T-helper 17 cell (primary cell): ENCODE data around the gene ATOH1. TPM values are rescaled to one million over a fixed set of nuclear protein-coding genes. Genes with fewer than 3 reads are reported as not detected.

Experiments
- ATAC-seq: fragments of 150-1000 bp; cut with Tn5 transposase; 2 replicates; pipeline ENCODE4 v1.10.0; 2021; ENCODE audit warnings: mild to moderate bottlenecking, moderate library complexity
- DNase-seq, 3 donors: peaks; one replicate each; pipeline versions ENCODE4 v3.0.0 to v3.0.0-alpha.2; 2020 to 2021
- H3K9me3 ChIP-seq: one replicate; pipeline ENCODE4 v1.7.0; 2013; ENCODE audit warnings: low read length, mild to moderate bottlenecking; ENCODE audit not compliant: control insufficient read depth, poor library complexity, severe bottlenecking
- H3K27ac Mint-ChIP-seq: one replicate; pipeline ENCODE4 v1.8.0; 2022; ENCODE audit warnings: mild to moderate bottlenecking, moderate library complexity, mixed read lengths
- H3K27me3 Mint-ChIP-seq: one replicate; pipeline ENCODE4 v1.8.0; 2022; ENCODE audit warnings: mixed read lengths
- H3K36me3 Mint-ChIP-seq: one replicate; pipeline ENCODE4 v1.8.0; 2022; ENCODE audit warnings: low read depth, mixed read lengths
- H3K4me1 Mint-ChIP-seq: one replicate; pipeline ENCODE4 v1.8.0; 2022; ENCODE audit warnings: mild to moderate bottlenecking, mixed read lengths
- H3K4me3 Mint-ChIP-seq: one replicate; pipeline ENCODE4 v1.8.0; 2022; ENCODE audit warnings: mild to moderate bottlenecking, moderate library complexity, mixed read lengths
- total RNA-seq, 4 donors: library from RNA in 2 of 4; stranded (reverse) in 2 of 4; gene quantifications; one replicate each; pipeline ENCODE4 v1.2.3 and lab custom pipeline; 2022 to 2026

Gene ATOH1
- total RNA-seq, 2 donors from 2014 or later, result not detected

DNA sequence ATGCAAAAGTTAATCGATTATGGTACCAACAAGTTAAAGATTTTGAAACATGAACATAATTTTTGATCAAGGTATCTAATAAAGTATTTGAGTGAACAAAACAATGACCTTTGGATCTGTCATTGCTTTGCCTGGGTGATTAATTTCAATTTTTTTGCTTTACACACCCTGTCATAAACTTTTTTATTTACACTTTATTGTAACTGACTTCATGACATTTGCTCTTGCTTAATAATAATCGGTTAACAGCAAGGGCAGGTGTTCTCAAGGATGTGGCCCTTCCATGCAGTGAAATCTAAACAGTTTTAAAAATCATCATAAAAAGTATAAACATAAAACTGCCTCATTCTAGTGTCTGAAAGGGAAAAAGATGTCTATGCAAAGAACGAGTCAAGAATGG lies 24.1 kb downstream of the ATOH1 start:
- H3K36me3 Mint-ChIP-seq, result no peaks in the 10 kb centered on the region
- H3K4me1 Mint-ChIP-seq, result no peaks in the 10 kb centered on the region
- ATAC-seq (no peak), DNase-seq (no peak)
- no peaks in the 10 kb centered on the region for H3K27me3 Mint-ChIP-seq
- H3K4me3 Mint-ChIP-seq, result no peak overlapping the region
- no peaks in the 10 kb centered on the region for H3K9me3 ChIP-seq
- H3K27ac Mint-ChIP-seq, result no peak overlapping the region

GRCh38 chr4:93855926-93856325 lies 27.4 kb downstream of the ATOH1 start:
- no peak for ATAC-seq
- no peak overlapping the region for H3K4me3 Mint-ChIP-seq
- H3K27me3 Mint-ChIP-seq, result no peaks in the 10 kb centered on the region

DNA sequence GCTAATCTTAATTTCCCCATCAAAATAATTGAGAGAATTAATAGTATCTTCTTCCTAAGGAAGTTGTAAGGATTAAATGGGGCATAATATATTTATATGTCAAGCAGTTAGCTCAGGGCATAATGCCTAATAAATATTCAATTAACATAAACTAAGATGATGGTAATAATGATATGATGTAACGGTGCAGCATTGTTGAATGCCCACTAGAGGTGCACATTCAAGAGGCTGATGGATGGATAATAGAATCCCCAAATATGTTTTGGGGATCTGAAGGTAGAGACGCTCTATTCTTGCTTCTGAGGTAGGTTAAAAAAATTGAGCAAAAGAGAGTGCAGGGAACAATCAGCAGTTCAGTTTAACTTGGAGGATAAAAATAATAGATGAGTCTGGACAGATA lies 37.1 kb downstream of the ATOH1 start:
- Mint-ChIP-seq H3K4me3 (no peak overlapping the region), H3K4me1 (no peaks in the 10 kb centered on the region), H3K27me3 (no peaks in the 10 kb centered on the region), H3K27ac (no peak overlapping the region), H3K36me3 (no peaks in the 10 kb centered on the region)
- H3K9me3 ChIP-seq, result no peaks in the 10 kb centered on the region
- ATAC-seq (no peak), DNase-seq (no peak)

More at GRCh38 chr4:93855926-93856325, 27.4 kb downstream of the ATOH1 start:
- Mint-ChIP-seq H3K4me1 (no peaks in the 10 kb centered on the region), H3K27ac (no peak overlapping the region), H3K36me3 (no peaks in the 10 kb centered on the region)
- DNase-seq, result no peak
- no peaks in the 10 kb centered on the region for H3K9me3 ChIP-seq

DNA sequence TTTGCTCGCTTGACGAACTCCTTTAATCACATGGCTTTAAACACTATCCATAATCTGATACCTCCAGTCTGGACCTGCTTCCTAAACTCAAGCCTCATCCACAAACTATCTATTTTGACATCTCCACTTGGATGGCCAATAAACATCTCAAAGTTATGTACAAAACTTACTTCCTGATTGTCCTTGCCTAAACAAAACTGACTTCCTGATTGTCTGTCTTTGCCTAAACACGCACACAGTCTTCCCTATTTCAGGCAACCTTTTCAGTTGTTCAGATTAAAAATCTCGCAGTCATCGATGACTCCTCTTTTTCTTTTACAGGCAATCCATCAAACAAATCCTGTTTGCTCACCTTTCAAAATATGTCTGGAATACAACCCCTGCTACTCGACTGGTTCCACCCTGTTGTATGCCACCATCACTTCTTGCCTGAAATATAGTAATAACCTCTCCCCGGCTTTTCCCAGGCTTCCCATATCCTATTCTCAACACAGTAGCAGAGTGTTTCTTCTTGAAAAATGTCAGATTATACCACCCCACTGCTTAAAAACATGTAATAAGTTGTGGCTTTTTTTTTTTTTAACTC lies 39.0 kb downstream of the ATOH1 start:
- no peak overlapping the region for H3K27ac Mint-ChIP-seq
- no peak for DNase-seq
- H3K9me3 ChIP-seq, result no peaks in the 10 kb centered on the region
- ATAC-seq, result no peak
- H3K4me3 Mint-ChIP-seq, result no peak overlapping the region
- H3K36me3 Mint-ChIP-seq, result no peaks in the 10 kb centered on the region
- H3K4me1 Mint-ChIP-seq, result no peaks in the 10 kb centered on the region
- no peaks in the 10 kb centered on the region for H3K27me3 Mint-ChIP-seq

DNA sequence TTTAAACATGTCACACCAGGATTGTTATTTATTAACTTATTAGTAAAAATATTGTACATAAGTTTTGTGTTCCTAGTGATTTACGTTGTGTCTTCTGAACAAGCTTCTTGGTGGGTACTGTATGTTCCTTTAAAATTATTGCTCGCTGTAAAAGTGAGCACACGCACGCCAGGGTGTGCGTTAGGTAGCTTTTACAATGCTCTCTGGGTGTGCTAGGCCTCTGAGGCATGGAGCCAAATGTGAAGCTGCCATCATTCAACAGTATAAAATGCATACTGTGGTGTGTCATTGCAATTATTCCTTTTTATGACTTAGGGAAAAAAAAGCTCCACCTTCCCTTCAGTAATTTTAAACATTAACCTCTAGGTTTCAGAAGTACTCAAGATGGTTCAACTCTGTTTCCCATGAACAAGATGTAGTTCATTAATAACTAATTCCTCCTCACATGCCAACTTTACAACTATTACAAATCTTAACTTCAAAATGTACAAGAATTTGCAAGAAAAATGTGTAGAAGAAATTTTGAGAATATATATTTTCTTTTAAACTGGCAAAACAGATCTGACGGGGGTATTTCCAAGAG lies 42.4 kb downstream of the ATOH1 start:
- DNase-seq (no peak), ATAC-seq (no peak)
- no peaks in the 10 kb centered on the region for H3K9me3 ChIP-seq
- no peaks in the 10 kb centered on the region for H3K36me3 Mint-ChIP-seq
- no peaks in the 10 kb centered on the region for H3K4me1 Mint-ChIP-seq
- H3K4me3 Mint-ChIP-seq, result no peak overlapping the region
- H3K27ac Mint-ChIP-seq, result no peak overlapping the region
- H3K27me3 Mint-ChIP-seq, result no peaks in the 10 kb centered on the region

GRCh38 chr4:93876754-93877153 lies 48.2 kb downstream of the ATOH1 start:
- H3K27me3 Mint-ChIP-seq, result no peaks in the 10 kb centered on the region
- ATAC-seq, result no peak
- no peaks in the 10 kb centered on the region for H3K4me1 Mint-ChIP-seq
- H3K9me3 ChIP-seq, result no peaks in the 10 kb centered on the region
- H3K27ac Mint-ChIP-seq, result no peak overlapping the region
- DNase-seq, result no peak
- H3K4me3 Mint-ChIP-seq, result no peak overlapping the region
- H3K36me3 Mint-ChIP-seq, result no peaks in the 10 kb centered on the region

GRCh38 chr4:93878566-93878965 lies 50.0 kb downstream of the ATOH1 start:
- DNase-seq (no peak), ATAC-seq (no peak)
- no peaks in the 10 kb centered on the region for H3K27me3 Mint-ChIP-seq
- no peaks in the 10 kb centered on the region for H3K4me1 Mint-ChIP-seq
- no peaks in the 10 kb centered on the region for H3K36me3 Mint-ChIP-seq
- no peak overlapping the region for H3K4me3 Mint-ChIP-seq
- no peak overlapping the region for H3K27ac Mint-ChIP-seq
- H3K9me3 ChIP-seq, result no peaks in the 10 kb centered on the region

GRCh38 chr4:93879919-93880318 lies 51.4 kb downstream of the ATOH1 start:
- no peaks in the 10 kb centered on the region for H3K9me3 ChIP-seq
- ATAC-seq (no peak), DNase-seq (no peak)
- H3K36me3 Mint-ChIP-seq, result no peaks in the 10 kb centered on the region
- no peaks in the 10 kb centered on the region for H3K4me1 Mint-ChIP-seq
- H3K27ac Mint-ChIP-seq, result no peak overlapping the region
- H3K4me3 Mint-ChIP-seq, result no peak overlapping the region
- H3K27me3 Mint-ChIP-seq, result no peaks in the 10 kb centered on the region
